Pulmonary artery endothelial cell (primary cell): Measurements from ENCODE around the gene MCHR2. TPM values are rescaled to one million over a fixed set of nuclear protein-coding genes. Genes with fewer than 3 reads are reported as not detected.
A peak's percentile ranks its signal among the peaks of the same experiment; 100 is the strongest.
"Not testable (repeated sequence)": the region's sequence is repeated elsewhere in the genome, so short reads cannot be mapped to it uniquely, and the experiment has no call there.

Experiments
- DNase-seq: peaks from one replicate; pipeline ENCODE4 v3.0.0-alpha.2; 2011; ENCODE audit warnings: low read depth, low spot score
- total RNA-seq: library from RNA; depleted of rRNA; stranded (reverse); fragments of >200 nt; gene quantifications from 2 replicates; pipeline ENCODE4 v1.2.3, GENCODE V29; 2014

MCHR2 gene
- total RNA-seq: not detected in 2 replicates

GRCh38 chr6:99993533-99994251 lies at the start of gene MCHR2:
TSS of gene MCHR2 (minus strand) at chr6:99994223. CDS start at chr6:99956147, 38,076 bp downstream.
- DNase-seq: no peak

- not testable (repeated sequence) for DNase-seq
Observed at GRCh38 chr6:100038546-100038945, 44.5 kb upstream of the MCHR2 start.

- DNase-seq: no peak
Observed at GRCh38 chr6:100035873-100036653, 42.0 kb upstream of the MCHR2 start.

DNA sequence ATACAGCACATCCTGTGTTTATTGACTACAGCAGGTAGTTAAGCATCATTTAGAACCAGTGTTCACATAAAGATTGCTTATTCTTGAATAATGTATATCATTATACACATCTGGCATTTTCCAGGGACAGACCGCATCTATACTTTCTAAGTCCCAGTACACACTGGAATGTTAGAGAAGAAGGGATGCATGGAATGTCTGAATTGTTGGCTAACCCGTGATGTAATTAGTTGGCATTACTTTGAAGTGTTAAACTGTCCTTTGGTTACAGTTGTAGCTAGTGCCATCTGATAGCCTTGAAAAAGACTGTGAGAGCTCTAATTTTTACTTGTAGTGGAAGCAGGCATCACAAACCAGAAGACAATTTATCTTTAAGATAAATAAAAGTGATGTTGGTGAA lies 29.8 kb upstream of the MCHR2 start:
- DNase-seq: no peak

DNA sequence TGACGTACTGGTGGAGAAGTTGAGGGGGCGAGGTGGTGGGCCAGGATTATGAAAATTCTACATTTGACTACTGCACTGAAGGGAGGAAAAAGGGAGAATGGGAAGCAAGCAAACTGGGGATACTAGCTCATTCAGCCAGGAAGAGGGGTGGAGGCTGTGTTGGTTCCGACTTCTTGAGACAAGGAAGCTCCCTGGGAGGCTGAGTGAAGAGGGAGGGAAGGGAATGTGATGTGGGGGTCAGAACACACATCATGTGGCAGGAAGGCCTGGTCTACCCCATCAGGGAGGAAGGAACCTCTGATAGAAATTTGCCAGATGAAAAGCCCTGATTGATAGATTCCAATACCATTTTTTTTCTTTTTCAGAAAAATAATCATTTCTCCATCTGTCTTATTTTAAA lies 28.8 kb upstream of the MCHR2 start:
- DNase-seq: no peak

- DNase-seq: no peak
Observed at GRCh38 chr6:100008857-100009256, 14.8 kb upstream of the MCHR2 start.

DNA sequence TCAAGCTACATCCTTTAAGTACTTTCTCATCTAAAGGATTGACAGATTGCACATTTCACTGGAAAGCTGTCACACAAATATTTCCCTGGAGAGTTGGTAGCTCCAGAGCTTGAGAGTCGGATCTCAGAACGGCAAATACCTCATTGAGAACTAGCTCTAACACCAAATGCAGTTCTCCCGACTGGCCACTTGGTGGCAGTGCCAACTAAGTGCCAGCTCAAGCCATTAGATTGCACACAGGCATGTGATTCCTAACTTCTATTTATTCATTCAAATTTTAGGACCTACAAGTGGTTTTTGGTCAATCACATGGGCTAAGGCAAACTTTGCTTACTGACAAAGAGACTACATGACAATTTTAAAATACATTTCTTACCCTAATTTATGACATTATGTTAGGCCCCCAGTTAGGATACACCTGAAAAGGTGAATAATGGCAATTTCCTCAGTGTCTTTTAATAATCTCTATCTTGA lies 7.9 kb upstream of the MCHR2 start:
- peak; percentile 4 for DNase-seq

- no peak for DNase-seq
Observed at GRCh38 chr6:99997141-99997540, 3.1 kb upstream of the MCHR2 start.

GRCh38 chr6:99995916-99996315 lies 1.9 kb upstream of the MCHR2 start:
- DNase-seq: no peak

DNA sequence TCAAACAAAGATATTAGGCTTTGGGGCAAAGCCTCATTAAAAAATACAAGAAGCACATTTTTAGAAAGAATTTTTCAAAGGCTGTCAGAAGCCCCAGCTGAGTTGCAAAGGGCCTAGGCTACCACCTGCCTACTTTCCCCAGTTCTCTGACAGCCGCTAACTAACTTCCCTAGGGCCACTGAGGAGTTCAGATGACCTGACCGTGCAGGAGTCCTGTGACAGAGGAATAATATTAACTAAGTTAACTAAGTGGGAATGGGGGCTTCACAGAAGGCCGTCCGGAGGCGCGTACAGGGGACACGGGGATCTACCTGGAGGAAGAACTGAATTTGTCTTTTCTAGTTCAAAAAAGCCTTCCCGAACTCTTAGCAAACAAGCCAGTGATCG lies 884 bp downstream of the MCHR2 start:
- no peak for DNase-seq

- no peak for DNase-seq
Observed at GRCh38 chr6:99991955-99992354, 2.1 kb downstream of the MCHR2 start.

DNA sequence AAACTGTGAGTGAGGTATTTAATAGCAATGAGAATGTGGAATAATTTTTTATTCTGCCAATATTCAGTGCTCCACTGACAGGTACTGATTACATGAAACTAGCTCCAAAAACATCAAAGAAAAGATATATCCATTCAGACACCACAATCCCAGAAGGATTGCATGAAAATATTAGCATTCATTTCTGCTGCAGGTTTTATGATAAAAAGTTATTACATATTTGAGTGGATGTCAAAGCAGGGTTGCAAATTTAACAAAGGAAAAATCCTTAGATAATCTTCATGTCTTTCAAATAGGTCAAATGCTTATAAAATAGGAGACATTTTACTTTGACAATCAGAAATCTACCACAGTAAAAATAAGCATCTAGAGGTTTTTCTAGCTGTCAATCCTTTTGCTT lies 13.3 kb downstream of the MCHR2 start:
- DNase-seq: no peak

GRCh38 chr6:99979953-99980352 lies 14.1 kb downstream of the MCHR2 start:
- no peak for DNase-seq

- DNase-seq: no peak
Observed at GRCh38 chr6:99967052-99967451, 27.0 kb downstream of the MCHR2 start.

- DNase-seq: no peak
Observed at GRCh38 chr6:99960027-99960426, 34.0 kb downstream of the MCHR2 start.

DNA sequence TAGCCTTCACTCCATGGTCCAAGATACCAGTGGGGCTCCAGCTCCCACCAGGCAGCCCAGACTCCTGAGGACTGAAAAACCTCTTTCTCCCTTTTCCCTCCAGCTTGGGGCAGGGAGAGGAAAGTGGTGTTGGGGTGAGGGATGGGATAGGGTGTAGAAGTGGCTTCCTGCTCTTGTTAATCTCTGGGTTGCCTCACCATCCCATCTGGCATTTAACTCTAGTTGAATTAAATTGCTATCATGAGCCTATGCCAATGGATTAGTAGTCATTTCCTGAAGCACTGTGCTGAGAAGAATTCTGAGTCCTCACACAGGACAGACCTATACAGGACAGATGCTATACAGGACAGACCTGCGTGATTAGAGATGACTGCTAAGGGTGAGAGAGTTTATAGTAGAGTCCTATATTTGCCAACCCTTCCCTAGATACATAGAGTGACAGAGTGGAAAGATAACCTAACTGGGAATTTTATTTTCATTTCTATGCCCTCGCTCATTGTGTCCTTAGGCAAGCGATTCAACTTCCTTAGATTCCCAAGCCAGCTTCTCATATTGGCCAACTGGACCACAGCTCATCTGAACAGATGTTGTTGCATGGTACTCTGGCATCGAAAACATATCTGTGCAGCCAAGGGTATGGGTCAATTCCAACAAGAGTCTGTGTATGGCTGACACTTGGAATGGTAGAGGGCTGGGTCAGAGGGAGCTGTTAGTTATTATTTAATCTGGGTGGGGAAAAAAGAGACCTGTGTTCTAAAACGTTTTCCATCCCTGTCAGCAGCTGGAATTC lies 42.8 kb downstream of the MCHR2 start:
- no peak for DNase-seq

DNA sequence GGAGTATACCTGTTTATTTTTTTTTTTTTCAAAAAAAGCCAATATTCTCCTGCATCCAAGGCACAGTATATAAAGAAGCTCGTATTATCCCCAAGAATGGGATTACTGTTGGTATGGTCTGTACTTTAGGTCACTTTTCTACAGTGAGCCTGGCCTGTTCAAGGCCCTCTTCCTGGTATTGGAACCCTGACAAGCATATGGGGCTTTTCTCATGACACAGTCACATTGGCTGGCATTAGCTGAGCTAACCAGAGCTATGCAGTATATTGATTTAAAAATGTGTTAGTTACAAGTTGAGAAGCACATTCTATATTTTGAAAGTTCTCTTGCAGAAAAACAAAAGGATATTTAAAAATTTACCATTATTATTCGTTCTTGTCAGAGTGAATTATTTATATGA lies 48.0 kb downstream of the MCHR2 start:
- no peak for DNase-seq

- no peak for DNase-seq
Observed at GRCh38 chr6:99943846-99944245, 50.2 kb downstream of the MCHR2 start.

DNA sequence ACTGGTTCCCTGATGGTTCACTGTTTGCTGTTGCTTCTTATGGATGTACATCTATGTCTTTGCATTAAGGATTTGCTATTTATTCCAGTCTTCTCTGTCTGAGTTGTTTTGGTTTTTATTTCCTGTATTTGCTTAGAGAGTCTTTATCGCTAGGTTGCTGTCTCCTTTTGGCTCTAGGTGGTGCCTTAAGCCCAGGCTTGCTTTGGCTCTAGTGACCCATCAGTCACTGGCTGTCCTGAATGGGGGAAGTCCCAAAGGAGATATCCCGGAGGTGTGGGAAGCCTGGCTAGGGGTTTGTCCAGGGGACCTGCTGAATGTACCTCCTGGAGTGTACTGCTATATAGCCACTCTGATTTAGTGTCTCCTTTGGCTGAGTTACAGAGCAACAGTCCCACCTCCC lies 53.4 kb downstream of the MCHR2 start:
- DNase-seq: no peak

DNA sequence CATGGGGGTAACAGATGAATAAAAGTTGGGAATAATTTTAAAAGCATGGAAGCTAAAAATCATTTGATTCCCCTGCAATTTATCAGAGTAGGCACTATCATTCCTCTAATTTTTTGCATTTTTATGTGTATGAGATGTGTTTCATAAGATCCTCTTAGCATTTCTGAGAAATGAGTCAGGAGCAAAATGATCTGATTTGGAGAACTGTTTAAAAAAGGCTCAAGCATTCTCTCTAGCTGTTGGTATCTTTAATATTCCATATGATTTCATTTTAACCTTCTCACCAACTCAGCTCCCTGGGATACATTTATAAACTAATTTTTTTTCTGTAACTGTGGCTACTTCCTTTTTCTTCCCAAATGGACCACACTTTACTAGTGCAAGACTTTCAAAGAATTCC lies 60.9 kb downstream of the MCHR2 start:
- DNase-seq: no peak

- DNase-seq: no peak
Observed at GRCh38 chr6:99912657-99913056, 81.4 kb downstream of the MCHR2 start.
